Karpas-422 (cell line): ENCODE results near the gene C7orf57. TPM values are rescaled to one million over a fixed set of nuclear protein-coding genes. Genes with fewer than 3 reads are reported as not detected.

Source experiments
- DNase-seq: peaks from one replicate; pipeline ENCODE4 v3.0.0-alpha.2; 2015
- H2AFZ ChIP-seq: fragments of 200-600 bp; sonication (generic); 2 replicates; pipeline ENCODE4 v1.6.1; 2014; ENCODE audit warnings: antibody characterized with exemption, low read length, mixed read lengths
- H3K27ac ChIP-seq: fragments of 200-600 bp; sonication (generic); 2 replicates; pipeline ENCODE4 v1.5.1; 2014; ENCODE audit warnings: mild to moderate bottlenecking, low read length, moderate library complexity
- H3K27me3 ChIP-seq: fragments of 200-600 bp; sonication (generic); 2 replicates; pipeline ENCODE4 v1.6.1; 2014; ENCODE audit warnings: low read length, mixed read lengths
- H3K36me3 ChIP-seq: fragments of 200-600 bp; sonication (generic); 2 replicates; pipeline ENCODE4 v1.6.1; 2014; ENCODE audit warnings: low read length, mixed read lengths; ENCODE audit not compliant: insufficient read depth
- H3K4me1 ChIP-seq: fragments of 200-600 bp; sonication (generic); 2 replicates; pipeline ENCODE4 v1.6.1; 2014; ENCODE audit warnings: mild to moderate bottlenecking, low read length, mixed read lengths
- H3K4me2 ChIP-seq: fragments of 200-600 bp; sonication (generic); 2 replicates; pipeline ENCODE4 v1.6.1; 2014; ENCODE audit warnings: low read length, low read depth, mild to moderate bottlenecking; ENCODE audit not compliant: poor library complexity, severe bottlenecking
- H3K4me3 ChIP-seq: fragments of 200-600 bp; sonication (generic); 2 replicates; pipeline ENCODE4 v1.5.1; 2014; ENCODE audit warnings: mild to moderate bottlenecking, antibody characterized with exemption, low read length, mixed read lengths
- H3K79me2 ChIP-seq: fragments of 200-600 bp; sonication (generic); 2 replicates; pipeline ENCODE4 v1.6.1; 2014; ENCODE audit warnings: mild to moderate bottlenecking, low read length, mixed read lengths
- H3K9ac ChIP-seq: fragments of 200-600 bp; sonication (generic); 2 replicates; pipeline ENCODE4 v1.6.0; 2014; ENCODE audit warnings: low read length
- H3K9me2 ChIP-seq: fragments of 200-600 bp; sonication (generic), shearing (Covaris generic); replicated peaks from 2 replicates; pipeline ENCODE4 v1.6.0; 2014; ENCODE audit warnings: mild to moderate bottlenecking, low read length, moderate library complexity; ENCODE audit not compliant: insufficient read depth
- H3K9me3 ChIP-seq: fragments of 300-700, 200-600 bp; sonication (generic); 2 replicates; pipeline ENCODE4 v1.6.1; 2014; ENCODE audit warnings: low read length, mixed read lengths
- H4K20me1 ChIP-seq: fragments of 200-600 bp; sonication (generic); 2 replicates; pipeline ENCODE4 v1.6.1; 2014; ENCODE audit warnings: mild to moderate bottlenecking, antibody characterized with exemption, low read length, low read depth; ENCODE audit not compliant: insufficient read depth
- total RNA-seq: library from RNA; depleted of rRNA; stranded (reverse); fragments of >200 nt; shearing (Covaris generic); gene quantifications from 2 replicates; pipeline ENCODE4 v1.2.3, GENCODE V29; 2014; ENCODE audit warnings: low replicate concordance

The C7orf57 gene
- total RNA-seq, 1 experiment from 2014 or later: not detected

DNA sequence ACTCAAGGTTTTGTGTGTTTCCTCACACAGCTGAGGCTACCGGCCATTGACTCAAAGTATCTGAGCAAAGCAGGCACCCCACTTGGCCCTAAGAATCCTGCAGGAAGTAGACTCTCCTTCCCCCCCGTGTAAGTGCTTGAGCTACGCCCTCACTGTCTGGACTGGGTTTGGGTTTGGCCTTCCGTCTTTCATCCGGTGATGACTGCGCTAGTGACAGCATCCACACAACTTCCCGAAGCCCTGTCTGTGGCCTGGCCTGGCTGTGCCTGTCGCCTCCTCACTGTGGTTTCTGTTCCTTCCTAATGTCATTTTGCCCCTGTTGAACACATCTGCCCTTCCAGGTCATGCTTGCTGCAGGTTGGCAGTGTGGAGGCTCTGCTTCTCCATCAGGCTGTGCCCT is 14.5 kb downstream of the C7orf57 start:
- Histone ChIP-seq H3K36me3 (no peaks in the 10 kb centered on the region), H4K20me1 (no peaks in the 10 kb centered on the region), H3K79me2 (no peaks in the 10 kb centered on the region), H3K9me2 (no peaks in the 10 kb centered on the region), H3K4me3 (no peak overlapping the region), H3K9me3 (no peaks in the 10 kb centered on the region), H3K27me3 (no peaks in the 10 kb centered on the region), H3K27ac (no peak overlapping the region), H2AFZ (no peak overlapping the region), H3K4me1 (peaks cover 6% of the 10 kb centered on the region), H3K4me2 (no peak overlapping the region), H3K9ac (no peak overlapping the region)
- no peak for DNase-seq

DNA sequence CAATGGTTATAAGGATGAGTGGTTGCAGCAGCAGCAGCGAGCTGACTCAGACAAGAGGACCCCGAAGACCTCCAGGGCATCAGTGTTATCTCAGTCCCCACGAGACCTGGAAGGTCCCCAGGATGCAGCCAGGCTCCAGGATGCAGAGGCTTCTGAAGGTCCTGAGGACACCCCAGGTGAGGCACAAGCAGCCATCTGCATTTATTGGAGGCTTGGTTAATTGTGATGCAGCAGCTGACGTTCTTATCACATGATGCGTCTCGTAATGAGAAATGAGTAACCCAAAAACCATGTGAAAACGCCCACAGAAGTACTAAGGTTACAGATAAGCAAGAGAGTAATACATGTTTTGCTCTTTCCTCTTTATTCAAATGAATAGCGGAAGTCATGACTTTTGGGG is 17.4 kb downstream of the C7orf57 start:
- Histone ChIP-seq H3K79me2 (no peaks in the 10 kb centered on the region), H3K27ac (no peak overlapping the region), H3K4me2 (no peak overlapping the region), H3K36me3 (no peaks in the 10 kb centered on the region), H3K9me2 (no peaks in the 10 kb centered on the region), H3K27me3 (no peaks in the 10 kb centered on the region), H2AFZ (peak overlapping the region; percentile 54; the same call in 1 of the 2 replicates), H3K4me3 (no peak overlapping the region), H3K4me1 (peaks cover 6% of the 10 kb centered on the region), H3K9me3 (no peaks in the 10 kb centered on the region), H3K9ac (no peak overlapping the region), H4K20me1 (no peaks in the 10 kb centered on the region)
- DNase-seq: no peak

DNA sequence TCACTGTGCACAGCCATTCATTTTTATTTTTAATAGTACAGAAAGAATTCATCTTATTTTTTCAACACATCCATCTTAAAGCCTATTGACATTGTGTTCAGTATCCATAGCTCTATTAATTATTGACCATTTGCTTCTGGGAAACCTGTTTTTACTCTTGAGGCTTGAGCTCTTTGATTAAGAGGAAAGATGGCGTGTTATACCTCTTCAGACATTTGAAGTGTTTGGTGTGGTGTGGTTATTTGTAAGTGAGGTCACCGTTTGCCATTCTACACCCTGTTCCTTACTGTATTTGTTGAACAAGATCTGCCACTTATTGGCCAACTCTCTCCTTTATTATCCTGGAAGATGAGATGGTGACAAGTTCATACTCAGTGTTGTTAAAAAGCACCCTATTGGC is 18.4 kb downstream of the C7orf57 start:
- Histone ChIP-seq H3K79me2 (no peaks in the 10 kb centered on the region), H3K27ac (no peak overlapping the region), H2AFZ (no peak overlapping the region)

DNA sequence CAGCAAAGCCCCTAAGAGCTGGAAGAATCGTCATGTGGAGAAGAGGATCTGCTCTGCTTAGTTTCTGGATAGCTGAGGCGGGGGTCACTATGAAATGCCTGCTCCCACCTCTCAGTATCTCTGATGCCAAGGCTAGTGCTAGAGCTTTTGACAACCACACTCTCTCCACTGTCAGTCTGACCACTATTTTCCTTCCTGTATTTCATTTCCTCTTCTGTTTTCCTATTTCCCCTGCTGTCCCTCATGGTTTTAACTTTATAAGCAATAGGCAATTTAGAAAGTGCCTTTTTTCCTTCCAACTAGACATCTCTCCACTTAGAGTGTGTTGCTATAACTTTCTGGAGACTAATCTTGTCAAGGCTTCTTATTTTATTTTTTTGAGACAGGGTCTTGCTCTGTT is 23.6 kb downstream of the C7orf57 start:
- H3K27ac ChIP-seq: no peak overlapping the region
- H3K9me3 ChIP-seq: no peaks in the 10 kb centered on the region
- DNase-seq: no peak
- H3K4me3 ChIP-seq: no peak overlapping the region
- H3K27me3 ChIP-seq: no peaks in the 10 kb centered on the region
- H3K79me2 ChIP-seq: no peaks in the 10 kb centered on the region
- H3K9me2 ChIP-seq: no peaks in the 10 kb centered on the region
- H3K4me1 ChIP-seq: no peaks in the 10 kb centered on the region
- no peaks in the 10 kb centered on the region for H3K36me3 ChIP-seq
- H2AFZ ChIP-seq: no peak overlapping the region
- H4K20me1 ChIP-seq: no peaks in the 10 kb centered on the region
- H3K9ac ChIP-seq: no peak overlapping the region
- H3K4me2 ChIP-seq: no peak overlapping the region

More for the DNA sequence above, 18.4 kb downstream of the C7orf57 start:
- Histone ChIP-seq H3K9me2 (no peaks in the 10 kb centered on the region), H4K20me1 (no peaks in the 10 kb centered on the region), H3K9me3 (no peaks in the 10 kb centered on the region), H3K4me2 (no peak overlapping the region), H3K27me3 (no peaks in the 10 kb centered on the region), H3K4me3 (no peak overlapping the region), H3K4me1 (peaks cover 6% of the 10 kb centered on the region), H3K36me3 (no peaks in the 10 kb centered on the region), H3K9ac (no peak overlapping the region)
- DNase-seq: no peak

DNA sequence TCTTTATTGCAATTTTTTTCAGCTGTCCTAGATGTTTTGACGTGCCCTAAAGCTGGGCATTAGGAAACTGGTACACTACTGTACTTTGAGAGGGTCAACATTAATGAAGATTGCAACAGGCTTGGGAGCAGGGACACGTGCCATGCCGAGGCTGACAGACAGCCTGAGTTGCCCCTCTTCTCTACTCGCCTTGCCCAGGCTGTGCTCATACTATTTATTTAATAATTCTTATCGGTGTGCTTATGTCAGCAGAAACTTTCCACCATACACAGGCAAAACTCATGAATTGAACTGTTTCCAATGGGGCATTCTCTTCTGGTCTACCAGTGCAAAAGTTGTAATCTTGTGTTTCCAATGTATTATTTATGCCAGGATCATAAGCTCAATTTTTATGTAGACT is 24.4 kb downstream of the C7orf57 start:
- no peak overlapping the region for H3K4me3 ChIP-seq

DNA sequence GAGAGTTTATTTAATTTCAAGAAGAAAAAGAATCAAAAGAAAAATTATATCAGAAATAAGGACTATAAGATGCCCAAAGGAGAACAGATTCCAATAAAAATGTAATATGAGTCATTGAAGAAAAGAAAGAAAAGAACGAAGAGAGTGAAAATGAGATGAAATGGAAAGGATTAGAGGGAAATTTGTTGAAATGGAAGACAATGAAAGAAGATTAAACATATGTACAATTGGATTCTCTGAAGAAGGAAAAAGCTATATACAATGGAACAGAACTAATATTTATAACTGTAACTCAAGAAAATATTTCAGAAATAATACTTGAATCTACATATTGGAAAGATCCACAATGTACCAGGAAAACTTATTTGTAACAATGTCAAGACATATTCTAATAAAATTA is 28.6 kb downstream of the C7orf57 start:
- H3K9me3 ChIP-seq: no peaks in the 10 kb centered on the region

More for the DNA sequence above, 24.4 kb downstream of the C7orf57 start:
- no peaks in the 10 kb centered on the region for H3K79me2 ChIP-seq
- H3K27ac ChIP-seq: no peak overlapping the region
- H3K27me3 ChIP-seq: no peaks in the 10 kb centered on the region
- DNase-seq: no peak
- no peaks in the 10 kb centered on the region for H3K4me1 ChIP-seq
- no peaks in the 10 kb centered on the region for H3K36me3 ChIP-seq
- no peaks in the 10 kb centered on the region for H3K9me2 ChIP-seq
- H3K4me2 ChIP-seq: no peak overlapping the region
- H3K9me3 ChIP-seq: no peaks in the 10 kb centered on the region
- no peak overlapping the region for H3K9ac ChIP-seq
- no peaks in the 10 kb centered on the region for H4K20me1 ChIP-seq
- H2AFZ ChIP-seq: no peak overlapping the region

DNA sequence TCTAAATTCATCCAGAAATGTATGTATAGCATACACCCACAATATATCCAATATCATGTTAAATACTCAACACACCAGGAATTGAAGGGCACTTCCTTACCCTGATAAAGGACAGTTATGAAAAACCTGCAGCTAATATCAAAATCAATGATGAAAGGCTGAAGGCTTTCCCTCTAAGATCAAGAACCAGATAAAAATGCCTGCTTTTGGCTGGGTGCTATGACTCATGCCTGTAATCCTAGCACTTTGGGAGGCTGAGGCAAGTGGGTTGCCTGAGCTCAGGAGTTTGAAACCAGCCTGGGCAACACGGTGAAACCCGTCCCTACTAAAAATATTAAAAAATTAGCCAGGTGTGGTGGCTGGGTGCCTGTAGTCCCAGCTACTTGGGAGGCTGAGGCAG is 32.1 kb downstream of the C7orf57 start:
- H3K4me2 ChIP-seq: no peak overlapping the region

More for the DNA sequence above, 28.6 kb downstream of the C7orf57 start:
- Histone ChIP-seq H3K9ac (no peak overlapping the region), H3K4me2 (no peak overlapping the region), H3K27me3 (no peaks in the 10 kb centered on the region), H3K27ac (no peak overlapping the region), H3K4me1 (no peaks in the 10 kb centered on the region), H3K4me3 (no peak overlapping the region), H3K79me2 (no peaks in the 10 kb centered on the region), H3K9me2 (no peaks in the 10 kb centered on the region), H2AFZ (no peak overlapping the region), H3K36me3 (no peaks in the 10 kb centered on the region), H4K20me1 (no peaks in the 10 kb centered on the region)
- no peak for DNase-seq

DNA sequence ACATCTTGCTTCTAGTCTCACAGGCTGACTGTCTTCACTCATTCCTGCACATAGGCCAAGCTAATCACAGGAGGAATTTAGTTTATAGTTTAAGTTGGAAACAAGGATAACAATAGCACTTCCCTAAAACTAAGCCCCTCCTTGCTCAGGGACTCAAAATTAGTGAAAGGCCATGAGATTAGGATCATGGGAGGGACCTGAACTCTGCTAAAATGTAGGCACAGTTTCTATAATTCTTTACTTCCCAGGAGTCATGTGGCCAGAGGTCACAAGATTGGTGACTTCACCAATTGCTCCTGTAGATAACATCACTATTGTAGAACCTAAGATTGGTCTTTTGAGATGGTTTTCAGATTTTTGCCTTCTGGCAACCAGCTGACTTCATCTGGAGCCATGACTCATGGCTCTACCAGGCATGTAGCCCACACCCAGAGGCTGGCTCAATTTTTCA is 38.9 kb downstream of the C7orf57 start:
- no peaks in the 10 kb centered on the region for H3K27me3 ChIP-seq
- H3K9ac ChIP-seq: no peak overlapping the region
- no peaks in the 10 kb centered on the region for H4K20me1 ChIP-seq
- H3K9me3 ChIP-seq: no peaks in the 10 kb centered on the region
- no peak overlapping the region for H3K4me3 ChIP-seq
- no peaks in the 10 kb centered on the region for H3K9me2 ChIP-seq
- H3K36me3 ChIP-seq: no peaks in the 10 kb centered on the region
- H2AFZ ChIP-seq: no peak overlapping the region
- H3K4me2 ChIP-seq: no peak overlapping the region
- no peak for DNase-seq
- H3K27ac ChIP-seq: no peak overlapping the region
- no peaks in the 10 kb centered on the region for H3K4me1 ChIP-seq
- H3K79me2 ChIP-seq: no peaks in the 10 kb centered on the region

More for the DNA sequence above, 32.1 kb downstream of the C7orf57 start:
- Histone ChIP-seq H3K36me3 (no peaks in the 10 kb centered on the region), H3K9me2 (no peaks in the 10 kb centered on the region), H3K9me3 (no peaks in the 10 kb centered on the region), H3K79me2 (no peaks in the 10 kb centered on the region), H3K27me3 (no peaks in the 10 kb centered on the region), H3K9ac (no peak overlapping the region), H3K27ac (no peak overlapping the region), H2AFZ (no peak overlapping the region), H4K20me1 (no peaks in the 10 kb centered on the region), H3K4me3 (no peak overlapping the region), H3K4me1 (no peaks in the 10 kb centered on the region)
- no peak for DNase-seq

DNA sequence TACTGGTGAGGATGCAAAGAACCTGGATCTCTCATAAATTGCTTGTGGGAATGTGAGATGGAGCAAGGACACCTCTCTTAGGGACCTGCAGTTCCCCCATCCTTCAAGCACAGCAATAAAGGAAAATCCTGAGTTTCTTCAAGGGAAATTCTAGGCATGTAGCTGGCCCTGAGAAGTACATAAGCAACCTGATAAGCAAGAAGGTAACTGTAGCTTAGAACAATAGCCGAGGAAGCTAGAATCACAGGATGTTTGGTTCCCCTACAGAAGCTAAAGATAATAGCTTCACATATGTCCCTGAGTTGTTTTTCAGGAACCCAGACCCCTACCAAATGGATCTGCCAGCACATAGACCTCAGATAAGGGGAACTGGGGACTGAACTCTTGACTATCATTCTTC is 42.1 kb downstream of the C7orf57 start:
- H3K79me2 ChIP-seq: no peaks in the 10 kb centered on the region
- no peaks in the 10 kb centered on the region for H4K20me1 ChIP-seq
- H3K4me3 ChIP-seq: no peak overlapping the region
- no peak overlapping the region for H3K4me2 ChIP-seq
- H3K36me3 ChIP-seq: no peaks in the 10 kb centered on the region
- no peak for DNase-seq
- H3K27ac ChIP-seq: no peak overlapping the region
- H2AFZ ChIP-seq: no peak overlapping the region
- H3K9me3 ChIP-seq: no peaks in the 10 kb centered on the region
- H3K9ac ChIP-seq: no peak overlapping the region
- no peaks in the 10 kb centered on the region for H3K27me3 ChIP-seq
- no peaks in the 10 kb centered on the region for H3K9me2 ChIP-seq
- H3K4me1 ChIP-seq: no peaks in the 10 kb centered on the region
